GM18498 (cell line): Measurements from ENCODE around the gene POPDC2.
"Not testable (repeated sequence)": the region's sequence is repeated elsewhere in the genome, so short reads cannot be mapped to it uniquely, and the experiment has no call there.

Experiments
- ATAC-seq: cut with Tn5 transposase; IDR thresholded peaks from one replicate; pipeline ENCODE4 v1.9.1; 2021; ENCODE audit warnings: mild to moderate bottlenecking, moderate library complexity; ENCODE audit not compliant: unreplicated experiment

Gene POPDC2, protein sequence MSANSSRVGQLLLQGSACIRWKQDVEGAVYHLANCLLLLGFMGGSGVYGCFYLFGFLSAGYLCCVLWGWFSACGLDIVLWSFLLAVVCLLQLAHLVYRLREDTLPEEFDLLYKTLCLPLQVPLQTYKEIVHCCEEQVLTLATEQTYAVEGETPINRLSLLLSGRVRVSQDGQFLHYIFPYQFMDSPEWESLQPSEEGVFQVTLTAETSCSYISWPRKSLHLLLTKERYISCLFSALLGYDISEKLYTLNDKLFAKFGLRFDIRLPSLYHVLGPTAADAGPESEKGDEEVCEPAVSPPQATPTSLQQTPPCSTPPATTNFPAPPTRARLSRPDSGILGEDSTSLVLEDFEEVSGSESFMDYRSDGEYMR

DNA sequence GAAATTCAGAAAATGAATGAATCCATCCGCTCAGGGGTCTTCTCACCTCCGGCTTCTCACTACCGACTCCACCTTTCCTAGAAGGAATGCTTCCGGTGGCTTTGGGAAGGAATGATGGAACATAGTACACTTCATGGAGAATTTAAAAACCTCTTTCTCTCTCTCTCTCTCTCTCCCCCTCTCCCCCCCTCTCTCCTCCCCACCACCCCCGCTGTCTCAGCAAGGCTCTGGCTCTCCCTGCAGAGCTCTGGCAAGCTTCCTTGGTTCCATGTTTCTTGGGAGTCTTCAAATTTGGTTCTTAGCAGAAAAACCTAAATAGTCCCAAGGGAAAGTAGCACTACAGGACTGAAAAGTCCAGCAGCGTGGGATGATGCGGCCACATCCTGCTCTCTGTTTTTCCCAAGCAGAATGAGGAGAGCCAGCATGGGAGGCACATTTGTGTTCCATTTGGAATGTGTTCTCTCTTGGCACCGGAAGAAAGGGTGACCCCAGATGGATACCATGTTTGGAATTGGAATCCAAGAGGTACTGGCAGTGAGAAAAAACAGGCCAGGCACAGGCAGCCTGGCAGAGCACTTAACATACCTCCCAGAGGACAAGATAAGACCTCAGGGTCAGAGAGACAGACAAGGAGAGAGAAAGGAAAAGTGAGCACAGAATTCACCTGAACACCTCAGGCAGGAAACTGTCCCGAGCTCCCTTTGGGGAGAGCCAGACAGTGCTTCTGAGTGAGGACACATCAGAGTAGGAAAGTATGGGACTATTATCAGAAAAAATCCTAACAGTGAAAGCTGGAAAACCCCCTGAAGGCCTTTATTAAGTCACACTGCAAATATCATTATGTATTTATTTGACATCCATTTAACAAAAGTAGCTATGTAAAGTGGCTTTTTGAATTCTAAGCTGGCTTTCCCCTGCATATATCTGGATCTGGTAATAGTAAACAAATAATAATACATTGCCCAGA lies at the start of gene POPDC2:
Gene POPDC2 (minus strand): TSS at position 116 of the 967 bp plus-strand sequence. CDS start 166 bp downstream, outside the sequence.
- ATAC-seq: no peak

DNA sequence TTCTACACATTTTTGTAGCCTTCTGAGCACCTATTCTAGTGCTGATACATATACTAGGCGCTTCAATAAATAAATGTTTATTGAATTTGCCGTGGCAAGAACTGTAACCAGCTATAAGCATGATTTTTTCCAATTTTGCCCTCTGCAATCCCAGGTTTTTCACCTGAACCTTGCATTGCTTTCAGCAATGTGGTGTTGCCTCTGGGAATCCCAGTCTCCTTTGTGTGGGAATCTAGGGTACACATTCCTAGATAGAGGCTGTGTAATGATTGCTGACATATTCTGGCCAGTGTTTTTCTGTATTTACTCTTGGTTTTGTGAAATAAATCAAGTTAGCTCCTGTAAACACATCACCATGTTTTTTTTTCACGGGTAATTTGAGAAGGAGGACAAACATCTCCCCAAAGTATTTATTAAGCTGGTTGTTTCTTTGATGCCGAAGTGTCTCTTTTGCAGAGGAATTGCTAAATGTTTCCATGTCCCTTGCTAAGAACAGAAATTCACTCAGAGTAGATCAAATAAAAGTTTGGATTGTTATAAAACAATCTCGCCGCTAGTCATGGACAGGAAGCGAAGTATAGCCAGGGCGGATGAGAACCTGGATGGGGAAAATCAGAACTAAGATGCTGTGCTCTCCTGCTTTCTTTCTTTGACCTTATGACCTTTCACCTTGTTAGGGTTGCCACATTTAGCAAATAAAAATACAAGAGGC lies 43.6 kb upstream of the POPDC2 start:
- no peak for ATAC-seq

DNA sequence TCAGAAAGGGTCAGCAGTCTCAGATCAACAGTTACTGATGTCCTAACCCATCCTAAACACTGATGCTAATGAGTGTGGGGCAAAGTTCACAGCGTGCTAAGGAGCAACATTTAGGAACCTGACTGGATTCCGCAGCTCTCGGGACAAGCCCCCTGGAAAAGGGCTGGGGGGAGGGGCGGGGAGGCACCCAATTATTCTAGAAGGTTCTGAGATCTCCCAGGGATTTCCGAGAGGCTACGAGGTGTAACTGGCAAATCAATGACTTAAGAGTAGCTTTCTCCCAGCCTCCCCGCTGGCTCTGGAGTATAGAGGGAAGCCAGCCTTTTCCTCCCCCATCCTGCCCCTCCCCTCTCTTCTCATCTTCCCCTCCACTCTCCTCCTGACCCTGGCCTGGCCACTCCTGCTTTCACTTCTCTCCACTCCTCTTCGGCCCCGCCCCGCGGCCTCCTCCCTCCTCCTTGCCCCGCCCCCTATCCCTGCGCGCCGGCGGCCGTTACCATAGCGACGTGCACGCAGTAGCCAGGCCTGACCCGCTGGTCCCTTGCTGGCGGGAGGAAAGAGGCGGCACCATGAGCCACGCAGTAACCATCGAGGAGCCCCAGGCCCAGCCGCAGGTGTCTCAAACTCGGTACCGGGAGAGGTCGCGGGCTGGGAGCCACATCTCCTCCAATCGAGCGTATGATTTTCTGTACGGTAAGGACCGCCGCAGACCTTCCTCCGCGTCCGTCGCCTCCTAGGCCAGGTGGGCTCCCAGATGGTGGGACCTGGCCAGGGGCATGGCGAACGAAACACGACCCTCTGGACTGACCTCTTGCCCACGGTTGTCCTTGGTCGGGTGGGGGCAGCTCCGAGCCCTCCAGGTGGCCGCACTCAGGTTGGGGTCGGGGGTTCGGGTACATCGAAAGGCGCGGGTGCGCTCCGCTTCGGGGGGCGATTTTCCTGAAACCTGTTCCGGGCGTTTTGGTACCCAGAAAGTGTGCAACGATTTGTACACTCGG lies 42.4 kb upstream of the POPDC2 start, which contains the start of gene CFAP91:
Gene CFAP91 (plus strand): TSS at position 493 of the 998 bp plus-strand sequence. CDS start 77 bp downstream, at position 570.
- ATAC-seq: peak; percentile 91

DNA sequence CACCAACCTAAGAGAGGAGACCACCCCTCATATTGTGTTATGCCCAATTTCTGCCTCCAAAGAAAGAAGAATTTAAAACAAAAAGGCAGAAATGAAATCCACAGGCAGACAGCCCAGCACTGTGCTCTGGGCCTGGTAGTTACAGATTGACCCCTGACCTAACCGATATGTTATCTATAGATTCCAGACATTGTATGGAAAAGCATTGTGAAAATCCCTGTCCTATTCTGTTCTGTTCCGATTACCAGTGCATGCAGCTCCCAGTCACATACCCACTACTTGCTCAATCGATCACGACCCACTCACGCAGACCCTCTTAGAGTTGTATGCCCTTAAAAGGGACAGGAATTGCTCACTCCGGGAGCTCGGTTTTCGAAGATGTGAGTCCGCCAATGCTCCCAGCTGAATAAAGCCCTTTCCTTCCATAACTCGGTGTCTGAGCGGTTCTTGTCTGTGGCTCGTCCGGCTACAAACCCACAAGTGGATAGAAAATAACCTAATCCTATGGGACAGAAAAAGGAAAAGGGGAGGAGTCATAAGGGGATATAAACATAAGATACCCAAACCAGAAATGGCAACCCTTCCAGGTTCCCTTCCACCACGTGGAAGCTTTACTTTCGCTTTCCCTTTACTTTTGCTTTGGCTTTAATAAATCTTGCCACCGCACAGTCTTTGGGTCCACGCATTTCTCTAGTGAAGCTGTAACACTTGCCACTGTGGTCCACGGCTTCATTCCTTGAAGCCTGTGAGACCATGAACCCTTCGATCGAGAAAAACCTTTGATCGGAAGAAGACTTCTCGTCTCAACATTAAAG lies 40.7 kb upstream of the POPDC2 start:
- ATAC-seq: no peak

DNA sequence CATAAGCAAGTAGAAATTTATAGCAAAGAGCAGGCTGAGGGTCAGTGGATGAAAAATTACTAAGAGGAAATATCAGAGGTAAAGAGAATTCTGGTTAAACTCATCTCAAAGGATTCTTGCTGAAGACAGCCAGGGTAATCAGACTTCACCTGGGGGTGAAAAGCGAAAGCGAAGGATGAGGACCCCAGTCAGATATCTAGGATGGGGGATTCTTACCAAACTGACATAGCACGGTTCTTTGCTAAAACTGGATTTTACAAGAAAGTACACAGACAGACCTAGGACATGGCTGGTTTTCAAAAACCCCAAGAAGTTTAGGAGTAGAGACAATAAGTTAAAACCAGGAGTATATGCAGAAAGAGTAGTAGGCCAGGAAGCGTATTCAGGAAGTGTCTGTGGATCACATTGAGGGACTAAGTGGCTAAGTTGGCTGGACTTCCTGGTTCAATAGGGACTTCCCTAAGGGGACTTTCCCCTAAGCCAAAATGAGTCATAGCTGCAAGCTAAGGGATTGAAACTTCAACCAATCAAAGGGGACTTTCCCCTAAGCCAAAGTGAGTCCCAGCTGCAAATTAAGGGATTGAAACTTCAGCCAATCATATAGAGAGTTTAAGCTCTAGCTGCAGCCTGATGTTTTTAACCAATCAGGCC lies 40.0 kb upstream of the POPDC2 start:
- peak; percentile 33 for ATAC-seq

DNA sequence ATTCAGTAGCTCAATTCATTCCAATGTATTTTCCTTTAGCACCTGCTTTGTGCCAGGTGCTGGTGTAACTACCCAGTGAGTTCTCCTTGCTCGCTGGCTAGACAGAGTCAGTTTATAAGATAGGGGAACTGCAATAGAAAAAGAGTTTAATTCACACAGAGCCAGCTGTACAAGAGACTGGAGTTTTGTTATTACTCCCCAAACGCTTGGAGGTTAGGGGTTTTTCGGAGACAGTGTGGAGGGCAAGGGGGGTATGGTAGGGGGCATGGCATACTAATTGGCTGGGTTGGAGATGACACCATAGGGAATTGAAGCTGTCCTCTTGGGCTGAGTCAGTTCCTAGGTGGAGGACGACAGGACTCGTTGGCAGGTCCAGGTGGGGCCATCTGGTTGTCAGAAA lies 37.0 kb upstream of the POPDC2 start:
- ATAC-seq: peak; percentile 54

DNA sequence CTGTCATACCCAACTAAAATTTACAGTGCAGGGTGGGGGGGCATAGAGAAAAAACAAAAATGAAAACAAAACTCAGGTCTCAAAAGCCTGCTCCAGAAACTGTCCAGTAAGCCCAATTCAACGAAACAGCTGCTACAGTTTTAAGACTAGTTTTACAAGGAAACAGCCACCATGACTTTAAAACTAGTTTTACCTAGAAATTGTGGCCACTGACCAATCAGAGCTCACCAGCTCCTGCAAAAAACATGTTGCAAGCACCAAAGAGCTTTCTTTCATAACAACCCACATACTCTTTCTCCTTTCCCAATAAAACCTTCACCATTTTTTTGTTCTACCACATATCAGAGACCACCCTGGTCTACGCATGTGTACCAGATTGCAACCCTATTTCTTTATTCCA lies 35.1 kb upstream of the POPDC2 start:
- no peak for ATAC-seq

DNA sequence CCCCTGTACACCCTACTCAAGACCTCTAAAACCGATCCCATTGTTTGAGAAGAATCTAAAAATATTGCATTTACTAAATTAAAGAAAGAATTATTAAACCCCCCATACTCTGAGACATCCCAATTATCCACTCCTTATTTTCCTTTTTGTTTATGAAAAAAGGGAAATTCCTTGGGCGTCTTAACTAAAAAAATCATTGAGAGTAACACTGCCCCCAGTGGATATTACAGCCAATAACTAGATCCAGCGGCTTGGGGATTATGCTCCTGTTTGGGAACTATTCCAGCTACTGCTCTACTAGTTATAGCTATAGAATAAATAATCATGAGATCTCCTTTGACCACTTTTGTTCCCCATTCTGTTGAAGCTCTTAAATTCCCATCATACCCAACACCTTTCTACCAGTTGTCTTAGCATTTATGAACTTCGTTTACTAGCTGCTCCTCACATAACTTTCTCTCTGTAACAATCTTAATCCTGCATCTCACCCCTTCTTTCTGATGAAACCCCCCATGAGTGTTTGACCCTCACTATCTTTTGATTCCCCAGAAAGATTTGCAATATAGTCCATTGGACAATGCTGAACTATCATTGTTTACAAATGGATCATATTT lies 29.8 kb upstream of the POPDC2 start:
- no peak for ATAC-seq

DNA sequence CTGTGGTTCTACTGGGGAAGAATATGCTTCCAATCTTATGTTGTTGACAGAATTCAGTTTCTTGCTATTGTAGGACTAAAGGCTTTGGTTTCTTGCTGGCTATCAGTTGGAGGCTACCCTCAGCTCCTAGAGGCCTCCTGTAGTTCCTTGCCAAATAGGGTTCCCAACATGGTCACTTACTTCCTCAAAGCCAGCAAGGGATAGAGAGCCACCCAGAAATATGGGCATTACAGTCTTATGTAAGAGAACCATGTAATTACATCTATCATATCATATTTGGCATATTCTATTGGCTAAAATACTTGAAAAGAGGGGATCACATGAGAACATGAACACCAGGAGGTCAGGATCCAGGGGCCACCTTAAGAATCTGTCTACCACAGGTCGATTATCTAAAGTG lies 23.0 kb upstream of the POPDC2 start:
- no peak for ATAC-seq

DNA sequence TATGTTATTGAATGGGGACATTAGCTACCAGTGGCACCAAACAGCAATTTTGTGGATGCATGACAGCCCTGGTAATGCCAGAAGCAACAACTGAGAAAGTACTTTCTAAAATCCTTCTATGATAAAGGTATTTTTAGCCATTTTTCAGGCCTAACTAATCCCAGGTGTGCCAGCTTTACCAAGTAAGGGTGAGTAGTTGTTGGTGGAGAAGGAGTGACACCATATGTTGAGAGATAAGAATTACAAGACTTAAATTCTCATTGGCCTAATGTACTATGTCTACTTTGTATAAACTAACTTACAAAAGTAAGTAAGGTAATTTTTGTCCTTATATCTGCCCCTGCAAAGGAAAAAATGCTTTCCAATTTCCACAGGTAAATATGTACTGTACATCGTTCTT lies 20.9 kb upstream of the POPDC2 start:
- ATAC-seq: no peak

DNA sequence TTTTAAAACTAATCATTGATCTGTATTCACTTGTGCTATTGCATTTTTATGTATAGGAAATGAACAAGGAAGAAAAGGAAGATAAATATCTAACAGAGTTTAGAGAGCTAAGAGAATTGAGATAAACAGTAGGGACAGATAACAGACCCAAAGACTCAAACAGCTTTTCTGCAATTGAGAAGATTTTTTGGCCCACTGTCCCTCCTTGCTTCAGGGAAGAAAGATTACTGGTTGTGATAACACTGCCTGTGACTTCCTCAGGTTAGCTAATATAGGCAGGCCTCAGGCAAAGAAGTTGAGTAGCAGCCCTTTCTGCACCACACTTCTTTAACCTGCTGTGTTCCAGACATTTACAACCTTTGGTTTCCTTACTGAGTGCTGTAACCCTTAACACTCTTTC lies 19.5 kb upstream of the POPDC2 start:
- no peak for ATAC-seq

DNA sequence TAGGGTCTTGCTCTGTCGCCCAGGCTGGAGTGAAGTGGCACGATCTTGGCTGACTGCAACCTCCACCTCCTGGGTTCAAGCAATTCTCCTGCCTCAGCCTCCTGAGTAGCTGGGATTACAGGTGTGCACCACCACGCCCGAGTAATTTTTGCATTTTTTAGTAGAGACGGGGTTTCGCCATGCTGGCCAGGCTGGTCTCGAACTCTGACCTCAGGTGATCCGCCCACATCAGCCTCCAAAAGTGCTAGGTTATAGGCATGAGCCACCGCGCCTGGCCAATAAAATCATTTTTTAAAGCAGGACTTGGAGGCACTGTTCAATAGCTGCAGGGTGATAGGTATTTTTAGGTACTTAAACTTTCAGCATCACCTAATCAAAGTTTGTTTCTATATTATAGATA lies 17.8 kb upstream of the POPDC2 start:
- not testable (repeated sequence) for ATAC-seq

DNA sequence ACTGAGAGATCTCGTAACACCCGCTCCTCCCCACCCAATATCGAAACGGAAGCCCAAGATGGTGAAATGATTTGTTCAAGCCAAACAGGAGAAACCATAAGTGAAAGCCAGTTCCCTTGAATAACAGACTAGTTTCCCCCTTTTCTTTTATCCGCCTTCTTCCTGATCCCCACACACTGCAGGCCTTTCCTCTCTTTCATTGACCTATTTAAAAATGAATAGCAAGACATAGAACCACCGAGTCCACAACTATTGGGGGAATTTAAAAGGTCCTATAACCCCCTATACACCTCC lies 17.2 kb upstream of the POPDC2 start:
- ATAC-seq: no peak

DNA sequence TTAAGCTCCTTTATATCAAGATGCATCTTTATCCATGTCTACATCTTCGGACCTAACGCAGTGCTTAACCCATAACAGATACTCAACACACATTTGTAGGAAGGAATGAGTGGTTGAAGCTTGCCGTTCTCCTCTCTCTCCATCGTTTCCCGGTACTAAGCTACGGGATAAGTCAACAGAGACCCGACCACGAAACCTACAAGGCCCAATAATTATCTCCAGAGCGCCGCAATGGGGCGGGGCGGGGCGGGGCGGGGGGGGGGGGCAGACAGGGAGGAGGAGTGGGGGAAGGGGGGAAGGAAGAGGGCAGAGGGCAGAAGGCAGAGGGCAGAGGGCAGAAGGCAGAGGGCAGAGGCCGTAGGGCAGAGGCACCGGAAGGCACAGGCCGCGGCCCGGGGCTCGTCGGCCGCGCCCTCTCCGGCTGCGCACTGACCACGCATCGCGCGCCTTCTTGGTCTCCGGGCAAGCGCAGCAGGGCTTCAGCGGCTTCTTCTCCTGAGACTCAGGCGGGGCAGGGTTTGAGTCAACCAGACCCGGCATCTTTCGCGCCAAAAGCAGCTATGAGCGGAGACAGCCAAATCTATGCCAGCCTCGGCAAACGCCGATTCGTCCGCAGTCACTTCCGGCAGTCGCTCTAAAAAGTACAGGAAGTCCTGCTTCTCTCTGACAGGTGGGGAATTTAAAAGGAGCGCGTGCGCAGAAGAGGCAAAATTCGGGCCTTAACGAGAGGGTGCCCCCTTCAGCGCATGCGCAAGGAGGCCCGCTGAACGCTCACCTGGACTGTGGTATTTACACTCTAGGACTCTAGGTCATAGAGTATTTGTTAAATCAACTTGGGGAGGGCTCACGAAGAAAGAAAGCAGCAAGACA lies 16.6 kb upstream of the POPDC2 start, which contains the start of gene COX17:
Gene COX17 (minus strand): TSS at position 636 of the 870 bp plus-strand sequence. CDS start 96 bp downstream, at position 540.
- peak; percentile 88 for ATAC-seq

DNA sequence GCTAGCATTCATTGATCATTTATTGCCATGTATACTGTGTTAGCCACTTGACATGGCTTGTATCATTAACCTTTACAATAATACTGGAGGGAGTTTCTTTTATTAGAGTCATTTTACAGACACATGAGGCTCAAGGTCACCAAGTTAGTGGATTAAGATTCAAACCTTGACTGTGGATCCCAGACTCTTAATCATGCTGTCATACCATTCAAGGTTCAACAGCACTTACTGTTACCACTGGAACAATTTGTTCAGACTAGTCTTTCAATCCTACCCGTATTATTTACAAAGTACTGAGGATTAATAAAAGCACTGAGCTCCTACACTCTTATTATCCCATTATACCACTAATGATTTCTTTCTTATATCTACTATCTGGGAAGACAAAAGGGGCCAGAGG lies 15.6 kb upstream of the POPDC2 start:
- no peak for ATAC-seq

DNA sequence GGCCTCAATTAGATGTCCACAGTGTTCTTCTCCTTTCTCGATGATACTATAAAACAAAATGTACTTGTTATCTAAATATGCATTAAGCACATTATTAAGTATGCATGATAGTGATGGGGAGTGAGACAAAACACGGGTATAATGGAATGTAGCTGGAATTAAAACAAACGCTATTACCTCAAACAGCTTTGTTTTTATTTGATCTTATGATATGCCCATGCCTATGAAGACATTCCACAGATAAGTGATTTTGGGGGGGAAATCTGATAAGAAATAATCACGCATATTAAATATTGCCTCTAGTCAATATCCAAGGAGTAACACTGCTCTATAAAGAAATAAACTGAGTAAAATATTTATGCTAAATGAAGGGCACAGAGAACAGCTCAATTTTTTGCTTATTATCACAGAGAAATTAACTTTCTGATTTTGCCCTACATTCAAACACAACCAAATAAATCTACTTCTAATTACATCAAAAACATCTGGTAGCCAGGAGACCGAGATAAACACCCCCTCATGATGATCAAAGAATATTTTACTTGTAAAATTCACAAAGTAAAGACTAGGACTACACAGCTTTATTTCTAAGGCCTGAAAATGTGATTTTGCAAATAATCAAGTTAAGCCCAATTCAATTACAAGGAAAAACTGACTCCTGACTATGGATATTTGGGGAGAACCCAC lies 14.9 kb upstream of the POPDC2 start:
- no peak for ATAC-seq

DNA sequence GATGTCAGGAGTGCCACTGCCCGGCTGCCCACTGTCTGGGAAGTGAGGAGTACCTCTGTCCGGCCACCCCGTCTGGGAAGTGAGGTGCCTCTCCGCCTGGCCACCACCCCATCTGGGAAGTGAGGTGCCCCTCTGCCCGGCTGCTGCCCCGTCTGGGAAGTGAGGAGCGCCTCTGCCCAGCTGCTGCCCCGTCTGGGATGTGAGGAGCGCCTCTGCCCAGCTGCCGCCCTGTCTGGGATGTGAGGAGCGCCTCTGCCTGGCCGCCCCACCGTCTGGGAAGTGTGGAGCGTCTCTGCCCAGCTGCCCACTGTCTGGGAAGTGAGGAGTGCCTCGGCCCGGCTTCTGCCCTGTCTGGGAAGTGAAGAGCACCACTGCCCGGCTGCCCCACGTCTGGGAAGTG lies 13.5 kb upstream of the POPDC2 start:
- ATAC-seq: no peak
